HG02623 (cell line): ENCODE data around the gene GSG1L.

Experiments used
- ATAC-seq: cut with Tn5 transposase; IDR thresholded peaks from one replicate; pipeline ENCODE4 v1.9.1; 2021; ENCODE audit warnings: moderate library complexity; ENCODE audit not compliant: unreplicated experiment

Gene GSG1L

DNA sequence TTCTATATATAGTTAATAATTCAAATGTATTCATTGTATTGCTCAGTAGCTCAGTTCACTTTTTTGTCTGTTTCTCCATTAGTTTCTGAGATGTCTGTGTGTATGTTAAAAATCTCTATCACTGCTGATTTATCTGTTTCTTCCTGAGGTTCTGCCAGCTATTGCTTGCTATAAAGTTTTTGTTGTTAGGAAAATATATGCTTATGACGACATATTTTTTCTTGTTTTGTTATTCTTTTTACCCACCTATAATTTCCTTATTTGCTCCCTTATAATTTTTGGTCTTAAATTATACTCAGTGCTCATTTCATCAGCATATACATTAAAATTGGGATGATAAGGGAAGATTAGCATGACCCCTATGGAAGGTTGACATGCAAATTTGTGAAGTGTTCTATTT lies 200.6 kb downstream of the GSG1L start:
- ATAC-seq = no peak

DNA sequence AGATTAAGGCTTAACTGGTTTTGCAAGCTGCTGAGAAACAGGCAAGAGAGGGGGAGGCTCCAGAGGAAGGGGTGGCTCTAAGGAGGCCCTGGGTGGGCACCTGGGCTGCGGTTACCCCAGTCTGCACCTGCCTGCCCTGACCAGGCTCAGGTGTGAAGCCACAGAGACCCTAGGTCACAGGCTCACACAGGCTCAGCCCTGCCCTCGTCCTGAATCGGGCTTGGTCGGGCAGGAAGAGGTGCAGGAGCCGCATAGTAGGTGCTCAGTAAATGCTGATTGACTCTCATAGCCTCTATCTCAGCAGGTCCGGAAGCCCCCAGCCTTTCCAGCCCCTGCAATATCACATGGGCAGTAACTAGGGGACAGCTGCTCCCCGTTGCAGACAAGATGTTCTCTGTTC lies 203.4 kb downstream of the GSG1L start:
- no peak for ATAC-seq

DNA sequence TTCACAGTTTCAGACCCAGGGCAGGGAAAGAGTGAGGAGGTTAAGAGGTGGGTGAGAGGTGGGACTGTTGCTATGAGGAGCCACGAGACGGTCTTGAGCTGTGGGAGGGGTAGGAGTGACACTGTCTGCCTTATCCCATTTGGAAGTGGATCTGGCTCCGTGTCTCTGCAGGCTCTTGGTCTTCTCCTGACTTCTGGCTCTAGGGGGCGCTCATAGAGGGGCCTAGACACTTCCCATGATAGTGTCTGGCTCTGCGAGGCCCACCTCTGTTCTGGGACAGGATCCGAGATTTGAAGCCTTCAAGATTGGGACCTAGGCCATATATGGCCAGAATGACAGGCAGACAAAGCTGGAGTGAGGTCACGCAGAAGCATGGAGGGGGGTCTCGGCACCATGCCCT lies 204.5 kb downstream of the GSG1L start:
- ATAC-seq = no peak

DNA sequence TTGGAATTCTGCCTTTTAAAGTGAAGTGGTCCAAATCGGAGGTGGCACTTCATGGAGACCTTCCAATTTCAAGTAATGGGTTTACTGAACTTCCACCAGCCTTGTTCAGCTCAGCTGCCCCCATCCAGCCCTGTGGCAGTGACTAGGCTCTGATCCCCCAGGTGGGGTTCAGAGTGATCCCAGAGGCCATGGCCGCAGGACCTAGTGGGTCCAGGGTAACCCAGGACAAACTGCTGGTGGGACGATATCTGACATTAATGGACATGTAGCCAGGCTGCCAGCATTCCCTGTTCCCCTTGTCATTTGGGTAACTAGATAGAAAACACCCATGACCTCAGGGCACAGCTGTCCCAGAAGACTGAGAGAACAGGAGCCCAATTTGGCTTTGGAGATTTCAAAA lies 209.9 kb downstream of the GSG1L start:
- ATAC-seq = no peak

DNA sequence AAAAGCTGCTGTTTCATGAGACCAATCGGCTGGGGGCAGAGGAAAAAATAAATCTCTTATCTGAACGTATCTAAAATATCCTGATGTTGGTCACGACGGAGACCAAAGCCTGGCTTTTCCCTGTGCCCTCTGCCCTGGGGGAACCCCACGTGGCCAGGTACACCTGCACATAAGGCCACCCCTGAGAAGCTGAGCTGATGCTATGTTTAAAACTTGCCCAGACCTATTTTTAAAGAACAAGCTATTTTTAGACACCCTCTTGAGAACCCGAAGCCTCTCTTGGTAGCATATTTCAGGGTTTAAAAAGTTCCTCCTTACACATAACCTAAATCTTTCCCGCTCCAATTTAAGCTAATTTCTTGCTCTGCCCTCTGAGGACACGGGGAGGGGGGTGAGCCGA lies 210.4 kb downstream of the GSG1L start:
- ATAC-seq = no peak

DNA sequence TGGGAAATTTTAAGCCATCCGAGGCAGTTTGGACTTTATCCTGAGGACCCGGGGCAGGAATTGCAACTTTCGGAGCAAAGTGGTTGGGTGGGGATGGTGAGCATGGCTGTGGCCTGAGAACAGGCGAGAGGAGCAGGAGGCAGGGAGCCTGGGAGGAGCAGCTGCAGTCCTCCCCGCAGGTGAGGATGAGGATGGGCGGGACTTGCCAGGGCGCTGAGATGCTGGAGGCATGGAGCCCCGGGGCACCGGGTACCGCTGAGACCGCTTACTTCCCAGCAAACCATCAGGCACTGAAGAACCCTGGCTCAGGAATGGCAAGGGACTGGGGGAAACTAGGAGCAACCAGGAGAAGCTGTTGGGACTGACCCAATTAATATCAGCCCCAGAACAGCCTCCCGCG lies 210.8 kb downstream of the GSG1L start:
- ATAC-seq = no peak

DNA sequence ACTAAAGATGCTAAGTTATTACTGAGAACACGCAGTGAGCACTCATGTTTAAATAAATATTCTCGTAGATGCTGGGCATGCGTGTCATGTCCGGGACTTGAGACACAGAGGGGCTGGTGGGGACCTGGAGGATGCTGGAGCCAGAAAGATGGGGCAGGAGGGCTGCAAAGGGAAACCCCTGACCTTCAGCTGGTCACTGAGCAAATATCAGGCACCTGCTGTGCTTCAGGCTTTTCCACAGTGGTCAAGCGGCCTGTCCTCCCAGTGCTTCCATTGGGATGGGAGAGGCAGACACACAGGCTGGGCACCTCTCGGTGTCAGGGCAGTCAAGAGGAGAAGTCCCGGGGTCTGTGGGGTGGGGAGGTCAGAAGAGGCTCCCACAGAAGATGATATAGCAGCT lies 211.4 kb downstream of the GSG1L start:
- no peak for ATAC-seq

DNA sequence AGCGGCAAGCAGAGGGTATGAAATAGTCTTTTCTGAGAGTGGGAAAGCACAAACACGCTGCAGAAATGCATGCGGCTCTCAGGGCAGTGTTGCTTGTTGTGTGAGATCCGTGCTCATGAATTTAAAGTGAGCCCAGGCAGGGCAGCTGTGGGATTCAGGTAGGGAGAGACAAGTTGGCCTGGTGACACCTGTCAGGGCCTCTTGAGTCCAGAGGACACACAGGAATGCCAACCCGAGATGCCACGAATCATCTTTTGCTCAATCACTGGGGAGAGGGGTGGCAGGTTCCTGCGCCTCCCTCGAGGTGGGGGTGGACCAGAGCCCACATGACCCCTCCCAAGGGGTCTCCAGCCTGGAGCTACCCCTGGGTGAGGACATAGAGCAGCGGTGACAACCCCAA lies 211.9 kb downstream of the GSG1L start:
- no peak for ATAC-seq

DNA sequence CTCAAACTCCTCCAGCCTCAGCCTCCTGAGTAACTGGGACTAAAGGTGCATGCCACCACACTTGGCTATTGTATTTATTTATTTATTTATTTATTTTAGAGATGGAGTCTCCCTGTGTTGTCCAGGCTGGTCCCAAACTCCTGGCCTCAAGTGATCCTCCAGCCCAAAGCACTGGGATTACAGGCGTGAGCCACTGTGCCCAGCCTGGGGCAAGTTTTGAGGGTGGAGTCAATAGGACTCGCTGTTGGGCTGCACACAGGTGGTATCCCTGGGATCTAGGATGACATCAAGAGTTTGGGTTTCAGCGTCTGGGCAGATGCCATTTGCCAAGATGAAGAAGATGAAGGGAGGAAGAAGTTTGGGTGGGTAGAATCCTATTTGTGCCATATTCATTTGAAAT lies 213.9 kb downstream of the GSG1L start:
- ATAC-seq = no peak

DNA sequence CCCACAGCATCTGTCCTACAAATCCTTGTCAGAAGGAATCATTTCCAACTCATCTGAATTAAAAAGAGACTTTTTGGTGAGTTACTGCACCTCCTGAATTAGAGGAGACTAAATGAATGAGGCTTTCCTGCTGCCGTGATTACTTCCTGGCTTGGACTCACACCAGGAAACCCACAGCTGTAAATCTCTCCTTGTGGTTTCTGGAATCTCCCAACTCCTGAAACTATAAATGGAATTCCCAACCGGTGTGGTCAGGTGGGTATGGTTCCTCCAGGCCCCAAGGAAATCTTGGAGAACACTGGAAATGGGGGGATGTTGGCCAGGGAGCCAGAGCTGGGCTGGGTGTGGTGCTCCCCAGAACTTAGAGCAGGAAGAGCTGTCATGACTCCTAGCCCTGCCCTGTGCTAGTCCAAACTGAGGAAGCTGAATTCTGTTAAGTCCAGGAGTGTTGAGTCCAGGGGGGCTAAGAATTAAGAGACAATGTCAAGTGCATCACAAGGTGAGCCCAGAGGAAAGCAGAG lies 216.4 kb downstream of the GSG1L start:
- no peak for ATAC-seq

DNA sequence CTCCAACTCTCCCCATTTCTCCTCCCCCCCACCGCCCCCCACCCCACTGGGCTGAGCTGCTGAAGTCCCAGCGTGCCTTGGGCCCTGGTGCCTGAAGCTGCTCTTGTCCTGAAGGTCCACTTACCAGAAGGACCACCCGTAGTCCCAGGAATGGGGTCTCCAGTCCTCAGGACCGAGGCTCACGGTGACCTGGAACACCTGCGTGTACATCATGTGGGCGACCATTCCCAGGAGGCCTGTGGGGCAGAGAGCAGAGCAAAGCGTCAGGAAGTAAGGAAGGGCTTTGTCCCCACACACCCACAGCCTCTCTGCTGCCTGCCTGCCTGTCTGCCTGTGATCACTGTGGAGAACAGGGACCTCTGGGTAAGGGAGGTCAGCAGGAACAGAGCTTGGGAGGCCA lies 218.7 kb downstream of the GSG1L start:
- ATAC-seq = no peak

DNA sequence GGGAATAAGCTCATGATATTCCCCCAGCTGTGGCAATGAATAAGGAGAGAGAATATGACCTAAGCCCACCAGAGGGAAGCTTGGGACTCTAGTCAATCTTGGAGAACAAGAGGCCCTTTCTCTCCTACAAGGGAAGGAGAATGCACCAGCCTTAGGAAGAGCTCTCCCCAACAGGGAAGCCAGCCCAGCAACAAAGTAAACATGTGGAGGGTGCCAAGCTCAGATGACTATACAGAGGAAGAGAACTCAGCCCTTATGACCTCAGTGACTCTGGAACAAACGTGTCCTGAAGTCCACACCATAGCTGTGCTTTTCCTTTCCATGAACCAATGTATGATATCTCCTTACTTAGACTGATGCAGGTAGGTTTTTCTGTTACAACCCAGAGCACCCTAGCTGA lies 219.7 kb downstream of the GSG1L start:
- ATAC-seq = no peak

DNA sequence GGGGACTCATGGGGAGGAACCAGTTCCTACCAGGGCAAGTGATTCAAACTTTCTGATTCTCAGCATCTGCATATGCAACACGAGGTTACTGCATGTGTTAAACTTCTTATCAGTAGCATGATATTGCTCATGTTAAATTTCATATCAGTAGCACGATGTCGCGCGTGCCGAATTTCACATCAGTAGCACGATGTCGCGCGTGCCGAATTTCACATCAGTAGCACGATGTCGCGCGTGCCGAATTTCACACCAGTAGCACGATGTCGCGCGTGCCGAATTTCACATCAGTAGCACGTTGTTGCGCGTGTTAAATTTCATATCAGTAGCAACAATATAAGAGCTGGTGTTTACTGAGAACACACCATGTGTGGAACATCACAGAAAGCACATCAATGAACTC lies 221.6 kb downstream of the GSG1L start:
- ATAC-seq = no peak

DNA sequence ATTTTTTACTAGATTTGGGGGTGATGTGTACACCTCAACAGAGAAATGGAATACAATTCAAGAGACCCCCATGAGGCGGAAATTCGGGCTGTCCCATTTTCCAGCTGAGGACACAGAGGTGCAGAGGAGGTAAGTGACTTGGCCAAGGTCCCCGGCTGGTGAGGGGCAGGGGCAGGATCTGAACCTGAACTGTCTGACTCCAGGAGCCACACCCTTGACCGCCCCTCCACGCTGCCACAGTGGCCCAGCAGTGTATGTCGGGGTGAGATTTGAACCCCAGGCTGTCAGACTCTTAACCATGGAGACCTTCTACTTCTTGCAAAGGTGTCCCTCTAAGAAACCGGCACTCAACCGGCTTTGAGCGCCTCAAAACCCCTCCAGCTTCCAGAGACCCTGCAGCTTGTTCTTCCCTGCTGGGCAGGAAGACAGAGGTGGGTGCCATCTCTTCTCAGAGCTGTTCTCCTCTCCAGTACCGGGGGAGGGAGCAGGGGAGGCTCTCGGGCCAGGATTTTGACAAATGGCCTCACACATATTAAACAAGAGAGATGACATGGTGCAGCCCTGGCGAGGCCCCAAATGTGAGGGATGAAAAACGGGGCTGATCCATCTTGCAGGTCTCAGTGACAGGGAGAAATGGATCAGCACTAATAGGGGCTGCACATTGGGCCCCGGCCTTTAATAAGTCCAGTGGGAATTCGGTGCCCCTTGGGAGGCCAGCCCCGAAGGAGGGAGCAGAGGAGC lies 222.3 kb downstream of the GSG1L start:
- ATAC-seq = no peak

DNA sequence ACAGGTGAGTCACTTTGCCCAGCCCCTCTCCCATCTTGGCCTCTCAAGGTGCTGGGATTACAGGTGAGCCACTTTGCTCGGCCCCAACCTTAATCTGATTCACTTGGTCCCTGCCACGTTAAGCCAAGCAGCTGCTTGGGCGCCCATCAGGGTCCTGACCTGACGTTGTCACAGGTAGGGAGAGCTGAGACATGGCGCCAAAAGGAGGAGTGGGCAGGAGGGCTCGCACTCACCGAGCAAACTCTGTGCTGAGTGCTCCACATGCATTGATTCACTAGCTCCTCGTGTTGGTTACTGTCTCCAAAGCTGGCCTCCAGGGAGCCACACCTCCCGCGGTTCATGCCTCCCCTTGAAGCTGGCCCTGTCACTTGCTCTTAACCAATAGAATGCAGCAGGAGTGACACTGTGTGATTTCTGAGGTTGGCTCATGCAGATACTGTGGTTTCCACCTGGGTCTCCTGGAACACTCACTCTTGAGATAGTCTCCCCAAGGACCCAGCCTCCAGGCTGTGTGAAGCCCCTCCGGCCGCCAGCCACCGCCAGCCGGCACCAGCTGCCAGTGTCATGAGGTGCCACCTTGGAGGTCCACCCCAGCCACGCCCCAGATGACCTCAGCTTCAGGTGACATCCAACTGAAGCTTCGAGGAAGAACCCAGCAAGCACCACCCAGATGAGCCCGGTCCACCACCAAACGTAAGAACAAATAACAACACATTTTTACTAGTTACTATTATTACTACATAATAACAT lies 223.0 kb downstream of the GSG1L start:
- ATAC-seq = no peak

DNA sequence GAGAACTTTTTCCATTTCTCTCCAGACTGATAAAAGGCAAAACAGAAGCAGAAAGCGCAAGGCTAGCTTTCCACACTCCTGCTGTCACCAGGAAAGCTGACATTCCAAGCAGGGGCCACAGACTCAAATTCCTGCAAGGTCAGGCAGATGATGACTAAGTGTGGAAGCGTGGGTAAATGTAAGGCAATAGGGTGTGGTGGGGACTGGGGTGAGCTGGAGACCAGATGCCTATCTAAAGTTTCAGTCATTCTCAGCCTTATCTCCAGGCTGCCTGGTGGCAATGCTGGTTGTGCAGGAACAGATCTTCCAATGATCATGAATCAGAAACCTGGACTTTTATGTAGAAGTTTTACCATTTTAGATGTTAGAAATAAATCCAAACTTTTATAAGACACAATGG lies 224.1 kb downstream of the GSG1L start:
- no peak for ATAC-seq

DNA sequence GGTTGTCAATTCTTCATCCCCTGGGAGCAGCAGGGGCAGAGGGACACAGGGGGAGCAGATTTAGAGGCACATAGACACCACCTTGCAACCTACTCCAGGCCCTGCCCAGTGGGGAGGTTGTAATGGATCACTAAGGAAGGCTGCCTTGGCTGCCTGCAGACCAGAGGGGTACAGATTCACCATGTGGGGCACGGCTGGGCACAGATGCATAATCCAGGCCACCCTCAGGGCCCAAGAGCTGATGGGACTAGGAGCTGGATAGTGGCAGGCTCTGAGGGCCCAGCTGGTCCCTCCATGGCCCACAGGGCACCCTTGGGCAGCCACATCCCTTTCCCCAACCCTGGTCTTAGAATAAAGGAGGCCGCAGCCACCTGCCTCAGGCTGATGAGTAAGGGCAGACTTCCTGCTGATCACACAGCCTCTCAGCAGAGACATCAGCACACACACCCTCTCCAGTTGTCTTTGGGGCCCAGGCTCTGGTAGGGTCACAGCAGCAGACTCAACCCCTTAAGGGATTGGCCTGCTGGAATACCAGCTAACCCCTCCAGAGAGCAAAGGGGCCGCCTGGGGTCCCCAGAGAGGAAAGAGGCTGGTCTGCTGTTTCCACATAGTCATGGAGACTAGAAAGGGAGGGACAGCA lies 224.9 kb downstream of the GSG1L start:
- no peak for ATAC-seq

DNA sequence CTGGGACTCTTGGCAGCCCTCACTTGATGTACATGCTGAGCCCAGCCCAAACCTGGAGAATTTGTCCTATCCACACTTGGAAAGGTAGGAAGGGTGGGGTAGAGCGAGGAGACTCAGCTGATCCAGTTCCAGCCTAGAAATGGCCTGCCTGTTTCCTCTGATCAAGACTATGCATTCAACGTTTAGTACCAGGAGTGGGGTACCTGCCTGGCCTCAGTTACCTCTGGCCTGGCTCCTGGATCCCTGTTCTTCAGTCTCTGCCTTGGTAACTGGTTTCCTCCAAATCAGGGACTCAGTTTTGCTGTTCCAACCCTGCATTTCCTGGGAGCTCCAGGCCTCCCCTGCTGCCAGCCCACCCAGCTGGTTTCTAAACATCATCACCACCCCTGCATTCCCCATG lies 233.5 kb downstream of the GSG1L start:
- no peak for ATAC-seq

DNA sequence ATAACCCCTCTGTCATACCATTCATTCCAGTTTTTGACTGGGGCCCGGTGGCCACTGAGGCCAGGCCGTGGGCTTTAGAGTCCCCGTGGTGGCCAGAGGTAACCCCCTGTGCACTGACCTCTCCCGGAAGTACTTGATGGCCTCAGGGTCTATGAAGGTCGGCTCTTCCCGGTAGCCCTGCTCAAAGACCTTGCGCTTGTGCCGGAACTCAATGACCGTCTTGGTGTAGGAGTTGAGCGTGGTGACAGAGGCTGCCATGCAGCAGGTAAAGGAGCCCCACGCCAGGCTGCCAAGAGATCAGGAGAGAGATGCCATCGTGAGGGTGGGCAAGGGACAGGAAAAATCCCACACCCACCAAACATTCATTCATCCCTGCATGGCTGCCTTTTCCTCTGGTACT lies 234.8 kb downstream of the GSG1L start:
- ATAC-seq = no peak

DNA sequence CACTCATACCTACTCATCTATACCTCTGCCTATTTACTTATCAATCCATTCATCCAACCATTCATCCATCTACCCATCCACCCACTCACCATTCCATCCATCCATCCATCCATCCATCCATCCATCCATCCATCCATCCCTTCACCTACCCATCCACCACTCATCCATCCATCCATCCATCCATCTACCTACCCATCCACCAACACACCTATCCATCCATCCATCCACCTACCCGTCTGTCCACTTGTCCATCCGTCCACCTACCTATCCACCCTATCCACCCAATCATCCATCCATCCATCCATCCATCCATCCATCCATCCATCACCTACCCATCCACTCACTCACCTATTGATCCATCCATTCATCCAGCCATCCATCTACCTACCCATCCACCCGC lies 235.7 kb downstream of the GSG1L start:
- ATAC-seq = no peak

DNA sequence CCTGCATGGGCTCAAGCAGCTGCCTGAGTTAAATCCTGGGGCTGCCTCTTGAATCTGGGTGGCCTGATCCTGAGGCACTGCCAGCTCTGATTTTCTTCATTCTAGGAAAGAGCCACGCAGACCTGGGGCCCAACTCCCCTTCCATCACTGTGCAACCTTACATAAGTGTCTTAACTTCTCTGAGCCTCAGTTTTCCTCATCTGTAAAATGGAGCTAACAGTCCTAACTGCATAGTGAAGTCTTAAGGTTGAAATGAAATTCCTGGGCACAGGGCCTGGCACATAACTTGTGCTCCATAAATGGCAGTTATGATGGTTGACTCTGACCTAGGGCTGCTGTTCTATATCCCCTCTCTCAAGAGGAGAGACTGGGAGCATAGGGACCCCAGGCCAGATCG lies 236.6 kb downstream of the GSG1L start:
- no peak for ATAC-seq
